Fibroblast of skin of right biceps (primary cell): ENCODE results near the gene SYCE1.
"Not testable (repeated sequence)": the region's sequence is repeated elsewhere in the genome, so short reads cannot be mapped to it uniquely, and the experiment has no call there.

ENCODE experiments used
- DNase-seq: peaks from one replicate; pipeline ENCODE4 v3.0.0-alpha.2; 2013

The SYCE1 gene, protein sequence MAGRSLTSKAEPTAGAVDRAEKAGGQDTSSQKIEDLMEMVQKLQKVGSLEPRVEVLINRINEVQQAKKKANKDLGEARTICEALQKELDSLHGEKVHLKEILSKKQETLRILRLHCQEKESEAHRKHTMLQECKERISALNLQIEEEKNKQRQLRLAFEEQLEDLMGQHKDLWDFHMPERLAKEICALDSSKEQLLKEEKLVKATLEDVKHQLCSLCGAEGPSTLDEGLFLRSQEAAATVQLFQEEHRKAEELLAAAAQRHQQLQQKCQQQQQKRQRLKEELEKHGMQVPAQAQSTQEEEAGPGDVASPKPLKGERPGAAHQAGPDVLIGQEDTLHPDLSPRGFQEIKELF

DNA sequence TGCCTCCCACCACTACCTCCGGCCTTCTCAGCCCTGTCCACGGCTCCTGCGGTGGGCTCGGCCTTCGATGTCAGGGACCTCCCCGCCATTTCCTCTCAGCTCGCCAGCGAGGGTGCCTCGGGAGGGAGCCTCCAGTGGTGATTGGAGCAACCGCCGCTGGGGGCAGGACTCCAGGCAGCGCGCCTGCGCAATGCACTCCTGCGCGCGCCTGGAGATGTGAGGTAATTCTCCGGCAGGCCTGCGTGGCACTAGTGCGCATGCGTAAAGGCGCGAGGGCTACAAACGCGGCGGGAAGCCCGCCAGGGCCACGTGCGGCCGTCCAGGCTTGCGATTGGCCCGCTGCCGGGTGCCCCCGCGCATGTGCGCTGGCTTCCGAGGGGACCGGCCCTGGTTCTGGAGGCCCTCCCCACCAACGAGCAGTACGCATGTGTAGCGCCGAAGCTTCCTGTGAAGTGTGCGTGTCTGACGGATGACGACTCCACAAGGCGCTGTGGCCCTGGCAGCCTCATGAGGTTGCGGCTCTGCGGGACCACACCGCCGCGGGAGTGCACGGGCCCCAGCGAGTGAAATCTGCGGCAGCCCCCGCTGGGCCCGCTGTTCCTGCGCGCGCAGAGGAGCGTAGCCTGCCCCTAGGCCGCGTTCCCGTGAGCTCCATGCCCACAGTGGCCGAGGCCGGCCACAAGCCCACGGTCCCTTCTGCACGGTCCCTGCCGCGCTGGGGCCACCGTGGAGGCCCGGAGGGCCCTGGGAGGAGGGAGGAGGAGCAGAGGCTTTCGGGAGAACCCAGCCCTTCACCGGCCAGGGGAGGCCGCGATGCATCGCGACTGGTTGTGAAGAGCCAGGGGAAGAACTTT, at the start of gene SYCE1:
TSS of gene SYCE1 (minus strand) at position 143 of the 854 bp plus-strand sequence. CDS start at position 89, 54 bp downstream.
- no peak for DNase-seq

DNA sequence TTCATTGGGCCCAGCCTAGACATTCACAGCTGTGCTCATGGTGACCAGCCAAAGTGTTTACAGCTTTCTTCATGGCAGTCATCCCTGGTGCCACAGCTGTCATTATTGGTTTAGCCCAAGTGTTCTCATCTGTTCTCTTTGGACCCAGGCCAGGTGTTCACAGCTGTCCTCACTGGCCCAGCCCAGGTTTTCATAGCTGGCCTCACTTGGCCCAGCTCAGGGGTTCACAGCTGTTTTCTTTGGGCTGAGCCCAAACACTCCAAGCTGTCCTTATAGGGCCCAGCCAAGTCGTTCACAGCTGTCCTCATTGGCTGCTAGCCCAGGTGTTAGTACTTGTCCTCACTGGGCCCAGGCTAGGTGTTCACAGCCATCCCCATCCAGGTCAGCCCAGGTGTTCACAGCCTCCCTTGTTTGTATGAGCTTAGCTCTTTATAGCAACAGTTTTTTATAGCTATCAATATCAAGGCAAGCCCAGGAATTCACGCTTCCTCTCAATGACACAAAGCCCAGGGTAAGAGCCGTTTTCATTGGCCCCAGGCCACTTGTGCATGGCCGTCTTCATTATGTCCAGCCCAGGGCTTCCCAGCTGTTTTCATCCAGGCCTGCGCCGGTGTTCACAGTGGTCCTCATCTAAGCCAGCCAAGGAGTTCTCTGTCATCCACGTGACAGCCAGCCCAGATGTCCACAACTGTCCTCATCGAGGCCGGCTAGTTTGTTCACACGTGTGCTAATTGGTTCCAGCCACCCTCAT, 49.6 kb upstream of the SYCE1 start:
- no peak for DNase-seq

DNA sequence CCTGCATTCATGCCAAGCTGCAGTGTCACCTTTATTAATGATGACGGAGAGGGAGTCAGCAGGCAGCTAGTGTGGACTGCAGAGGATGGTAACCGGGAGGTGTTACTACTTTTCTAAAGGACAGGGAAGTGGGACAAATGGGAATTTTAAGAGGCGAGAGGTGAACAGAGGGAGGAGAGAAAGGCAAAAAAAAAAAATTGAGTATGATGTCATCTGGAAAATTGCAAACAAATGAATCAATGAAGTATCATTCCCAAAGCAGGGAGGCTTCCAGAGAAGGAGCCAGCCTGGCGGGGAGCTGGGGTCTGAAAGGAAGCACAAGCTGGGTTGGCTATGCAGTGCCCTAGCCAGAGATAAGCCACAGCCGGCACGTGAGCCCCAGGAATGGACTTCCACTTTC, 48.3 kb upstream of the SYCE1 start:
- no peak for DNase-seq

DNA sequence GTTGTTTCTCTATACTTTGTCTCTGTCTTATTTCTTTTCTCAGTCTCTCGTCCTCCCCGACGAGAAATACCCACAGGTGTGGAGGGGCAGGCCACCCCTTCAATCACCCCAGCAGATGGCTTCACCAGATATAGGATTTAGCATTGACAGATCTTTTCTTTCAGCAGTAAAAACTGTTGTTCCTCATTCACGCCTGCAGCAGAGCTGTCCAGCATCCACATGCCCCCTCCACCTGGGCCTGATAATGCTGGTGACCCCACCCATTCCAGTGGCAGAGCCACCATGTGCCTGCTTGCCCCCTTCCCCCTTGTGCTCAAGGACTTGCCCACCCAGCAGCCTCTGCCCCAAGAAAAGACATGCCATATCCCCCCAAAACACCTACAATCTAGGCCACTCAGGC, 45.7 kb upstream of the SYCE1 start:
- DNase-seq = no peak

DNA sequence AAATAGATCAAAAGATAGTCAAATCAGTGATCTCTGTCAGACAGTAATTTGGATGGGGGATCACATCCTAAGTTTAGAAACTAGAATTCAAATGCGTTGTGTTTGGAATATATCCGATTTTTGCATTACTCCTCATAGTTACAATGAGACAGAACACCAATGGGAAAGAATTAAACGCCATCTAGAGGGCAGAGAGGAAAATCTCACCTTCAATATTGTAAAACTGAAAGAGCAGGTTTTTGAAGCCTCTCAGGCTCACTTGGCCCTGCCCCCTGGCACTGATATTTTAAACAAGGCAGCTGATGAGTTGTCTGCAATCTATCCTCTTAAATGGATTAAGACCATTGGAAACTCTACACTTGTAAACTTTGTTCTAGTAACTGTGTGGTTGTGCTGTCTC, 43.5 kb upstream of the SYCE1 start:
- DNase-seq = peak; percentile 6

DNA sequence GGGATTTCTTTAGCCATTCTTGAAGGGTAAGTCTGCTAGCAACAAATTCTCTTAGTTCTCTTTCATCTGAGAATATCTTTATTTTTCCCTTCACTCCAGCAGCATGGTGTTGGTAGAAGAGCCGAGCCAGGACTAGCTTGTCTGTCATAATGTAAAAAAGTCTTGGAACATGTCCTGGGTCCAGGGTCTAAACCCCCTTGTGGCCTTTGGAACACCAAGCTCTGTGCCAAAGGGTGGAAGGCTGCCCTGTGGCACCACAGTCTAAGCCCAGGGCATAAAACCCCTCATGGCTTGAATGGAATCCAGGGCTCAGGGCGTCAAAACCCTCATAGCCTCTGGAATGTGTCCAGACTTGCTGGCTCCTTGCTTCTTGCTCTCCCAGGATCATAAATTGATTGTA, 38.1 kb upstream of the SYCE1 start:
- not testable (repeated sequence) for DNase-seq

DNA sequence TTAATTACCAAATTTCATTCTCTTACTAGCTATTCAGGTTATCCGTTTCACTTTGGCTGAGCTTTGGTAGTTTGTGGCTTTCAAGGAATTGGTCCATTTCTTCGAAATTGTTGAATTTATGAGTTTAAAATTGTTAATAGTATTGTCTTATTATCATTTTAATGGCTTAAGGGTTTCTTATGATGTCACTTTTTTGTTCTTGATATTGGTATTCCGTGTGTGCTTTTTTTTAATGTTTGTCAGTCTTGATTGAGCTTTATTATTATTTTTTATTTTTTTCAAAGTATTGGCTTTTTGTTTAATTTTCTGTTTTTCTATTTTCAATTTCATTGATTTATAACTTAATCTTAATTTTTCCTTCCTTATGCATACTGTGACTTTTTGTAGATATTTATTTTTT, 35.3 kb upstream of the SYCE1 start:
- no peak for DNase-seq

DNA sequence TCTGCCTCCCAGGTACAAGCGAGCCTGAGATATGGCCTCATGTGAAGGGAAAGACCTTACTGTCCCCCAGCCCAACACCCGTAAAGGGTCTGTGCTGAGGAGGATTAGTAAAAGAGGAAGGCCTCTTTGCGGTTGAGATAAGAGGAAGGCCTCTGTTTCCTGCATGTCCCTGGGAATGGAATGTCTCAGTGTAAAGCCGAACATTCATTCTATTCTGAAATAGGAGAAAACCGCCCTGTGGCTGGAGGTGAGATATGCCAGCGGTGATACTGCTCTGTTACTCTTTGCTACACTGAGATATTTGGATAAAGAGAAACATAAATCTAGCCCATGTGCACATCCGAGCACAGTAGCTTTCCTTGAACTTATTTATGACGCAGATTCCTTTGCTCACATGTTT, 34.5 kb upstream of the SYCE1 start:
- not testable (repeated sequence) for DNase-seq

DNA sequence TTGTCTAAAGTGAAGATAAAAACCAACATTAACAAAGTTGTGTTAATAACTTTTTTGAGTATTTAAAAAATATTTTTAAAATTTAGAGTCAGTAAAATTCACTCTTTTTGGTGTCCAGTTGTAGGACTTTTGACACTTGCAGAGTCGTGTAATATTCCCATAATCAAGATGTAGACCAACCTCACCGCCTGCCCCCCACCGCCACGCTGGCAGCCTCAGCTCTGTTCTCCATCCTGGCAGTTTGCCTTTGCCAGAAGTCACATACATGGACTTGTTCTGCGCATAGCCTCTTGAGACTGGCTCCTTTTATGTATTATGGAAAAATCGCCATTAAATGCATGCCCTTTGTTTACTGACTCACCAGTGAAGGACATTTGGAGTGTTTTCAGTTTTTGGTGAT, 27.3 kb upstream of the SYCE1 start:
- no peak for DNase-seq

DNA sequence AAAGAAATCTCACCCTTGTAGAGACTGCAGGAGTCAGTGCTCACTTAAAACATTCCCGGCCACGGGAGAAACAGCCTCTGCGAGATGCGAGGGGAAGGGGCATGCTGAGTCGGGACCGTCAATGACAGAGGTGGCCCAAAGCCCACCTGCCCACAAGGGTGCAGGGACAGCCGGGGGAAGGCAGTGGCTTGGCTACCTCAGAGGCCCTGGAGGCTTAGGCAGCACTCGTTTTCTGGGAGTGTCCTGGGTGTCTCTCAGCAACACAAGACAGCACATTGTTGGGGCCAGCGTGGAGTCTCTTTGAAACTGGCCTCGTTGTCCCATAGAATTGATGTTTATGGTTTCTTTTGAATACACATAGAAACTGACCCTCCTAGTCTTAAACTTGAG, 25.6 kb upstream of the SYCE1 start:
- DNase-seq = no peak

DNA sequence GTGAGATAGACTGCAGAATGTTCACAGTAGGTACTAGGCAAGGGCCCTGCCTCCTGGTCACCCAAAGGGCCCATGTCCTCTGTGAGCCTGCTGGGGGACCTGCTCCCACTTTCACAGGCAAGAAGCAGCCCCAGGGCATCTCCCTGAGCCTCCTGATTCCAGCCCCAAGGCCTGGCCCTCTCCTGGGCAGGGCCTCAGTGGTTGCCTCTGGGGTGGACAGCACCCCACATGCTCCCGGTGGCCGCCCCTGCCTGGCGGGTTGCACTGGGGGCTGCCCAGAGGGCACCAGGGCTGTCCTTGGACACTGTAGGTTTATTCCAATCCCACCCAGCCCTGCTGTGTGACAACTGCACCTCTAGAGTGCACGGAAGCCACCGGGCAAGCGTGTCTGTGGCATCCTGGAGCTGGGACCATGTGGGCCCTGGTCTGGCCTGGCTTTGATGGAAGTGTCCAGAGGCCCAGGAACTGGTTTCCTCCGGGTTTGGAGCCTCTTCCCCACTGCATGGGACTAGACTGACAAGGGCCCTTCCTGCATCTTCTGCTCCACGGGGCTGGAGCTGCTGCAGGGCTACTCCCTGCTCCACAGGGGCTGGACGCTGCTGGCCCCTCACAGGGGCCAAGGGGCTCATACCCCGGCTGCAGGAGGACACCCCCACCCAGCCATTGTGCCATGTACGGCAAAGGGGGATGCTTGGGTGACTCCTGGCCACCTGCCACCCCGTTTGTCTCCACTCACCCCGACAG, 25.0 kb upstream of the SYCE1 start:
- DNase-seq = no peak

DNA sequence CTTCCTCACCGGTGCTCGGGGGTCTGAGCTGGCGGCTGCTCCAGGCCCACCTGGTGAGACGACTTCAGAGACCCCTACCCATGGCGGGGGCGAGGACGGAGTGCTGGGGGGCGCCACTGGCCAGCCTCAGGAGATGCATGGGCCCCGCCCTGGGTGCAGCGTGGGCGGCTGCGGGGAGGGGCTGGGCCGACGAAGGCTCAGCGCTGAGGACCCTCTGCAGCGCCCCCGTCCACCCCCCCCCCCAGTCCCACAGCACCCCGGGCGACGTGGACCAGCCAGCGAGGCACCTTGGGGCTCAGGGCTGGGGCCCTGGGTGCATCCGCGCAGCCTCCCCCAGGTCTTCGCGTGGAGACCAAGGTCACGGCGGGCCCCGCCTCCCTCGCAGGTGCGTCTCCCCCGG, 11.7 kb upstream of the SYCE1 start:
- DNase-seq = not testable (repeated sequence)

DNA sequence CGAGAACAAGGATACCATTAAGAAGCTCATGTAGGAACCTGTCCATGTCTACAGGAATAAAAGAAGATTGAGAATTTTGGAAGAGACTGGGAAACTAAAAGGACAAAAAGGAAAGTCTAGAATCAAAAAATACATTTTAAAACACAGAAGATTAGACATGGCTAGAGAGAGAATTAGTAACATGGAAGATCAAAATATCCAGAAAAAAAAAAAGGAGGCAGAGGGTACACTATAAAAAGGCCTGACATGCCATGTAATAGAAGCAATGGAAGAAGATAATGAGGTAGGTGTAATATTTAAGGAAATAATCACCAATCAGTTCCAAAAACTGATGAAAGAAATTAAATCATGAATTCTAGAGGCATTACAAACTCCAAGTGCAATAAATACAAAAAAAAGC, 8.1 kb upstream of the SYCE1 start:
- DNase-seq = not testable (repeated sequence)

DNA sequence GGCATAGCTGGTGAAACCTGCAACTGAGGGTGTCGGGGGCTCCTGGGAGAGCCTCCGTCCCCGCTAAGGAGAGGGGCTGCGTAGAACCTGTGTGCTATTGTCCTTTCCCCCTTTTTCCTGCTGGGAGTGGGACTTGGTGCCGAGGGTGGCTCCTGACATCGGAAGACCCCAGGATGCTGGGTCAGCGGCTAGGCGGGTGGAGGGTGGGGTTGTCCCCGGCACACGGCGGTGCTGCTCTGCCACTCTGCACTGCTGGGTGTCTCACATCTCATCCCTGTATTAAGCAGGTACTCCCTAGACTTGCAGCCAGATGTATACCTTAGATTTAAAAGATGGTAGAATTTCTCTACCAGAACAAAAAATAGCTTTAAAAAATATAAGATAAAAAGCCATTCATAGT, 6.7 kb upstream of the SYCE1 start:
- not testable (repeated sequence) for DNase-seq

DNA sequence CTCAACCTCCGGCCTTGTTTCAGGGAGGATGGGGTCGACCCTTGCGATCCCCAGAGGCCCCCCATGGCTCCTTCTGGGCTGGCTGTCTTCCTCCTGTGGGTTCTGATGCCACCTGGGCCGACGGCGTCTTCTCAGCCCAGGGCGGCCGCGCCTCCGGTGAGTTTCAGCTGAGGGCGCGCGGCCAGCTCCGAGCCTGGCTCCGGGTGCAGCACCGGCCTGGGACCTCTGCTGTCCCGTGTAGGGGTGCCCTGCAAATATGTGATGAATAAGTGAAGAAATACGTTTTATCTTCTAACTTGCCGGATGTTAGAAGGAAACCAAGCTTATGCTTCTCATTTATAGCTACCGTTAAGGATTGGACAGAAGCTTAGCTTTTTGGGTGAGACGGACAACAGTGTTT, 4.4 kb upstream of the SYCE1 start:
- DNase-seq = not testable (repeated sequence)

DNA sequence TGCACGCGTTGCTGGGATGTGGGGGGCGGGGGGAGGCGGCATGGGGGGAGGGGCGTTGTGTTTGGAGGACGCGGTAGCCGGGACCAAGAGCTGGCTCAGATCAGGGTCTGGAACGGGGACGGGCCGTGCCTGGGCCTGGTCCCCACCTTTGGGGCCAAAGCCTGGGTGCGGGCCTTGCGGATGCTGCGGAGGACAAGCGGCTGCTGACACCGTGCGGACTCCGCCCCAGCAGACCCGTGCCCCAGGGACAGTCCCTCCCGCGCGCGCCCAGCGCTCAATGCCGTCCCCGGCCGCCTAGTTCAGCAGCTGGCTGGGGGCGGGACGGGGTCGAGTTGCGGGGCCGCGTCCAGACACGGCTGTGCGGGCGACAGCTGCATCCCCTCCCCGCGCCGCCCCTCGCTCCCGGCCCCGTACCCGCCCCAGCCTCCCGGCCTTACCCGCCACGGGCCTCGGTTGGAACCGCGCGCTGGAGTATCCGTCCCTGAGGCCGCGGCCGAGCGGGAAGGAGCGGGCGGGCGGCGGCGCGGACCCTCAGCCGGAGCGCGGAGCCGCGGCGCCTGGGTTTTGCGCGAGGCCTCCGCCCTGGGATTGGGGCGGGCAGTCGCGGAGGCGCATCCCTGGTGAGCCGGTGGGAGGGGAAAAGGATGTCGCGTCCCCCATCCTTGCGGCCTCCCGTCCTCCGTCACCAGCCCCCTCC, 3.6 kb upstream of the SYCE1 start:
- DNase-seq = not testable (repeated sequence)

DNA sequence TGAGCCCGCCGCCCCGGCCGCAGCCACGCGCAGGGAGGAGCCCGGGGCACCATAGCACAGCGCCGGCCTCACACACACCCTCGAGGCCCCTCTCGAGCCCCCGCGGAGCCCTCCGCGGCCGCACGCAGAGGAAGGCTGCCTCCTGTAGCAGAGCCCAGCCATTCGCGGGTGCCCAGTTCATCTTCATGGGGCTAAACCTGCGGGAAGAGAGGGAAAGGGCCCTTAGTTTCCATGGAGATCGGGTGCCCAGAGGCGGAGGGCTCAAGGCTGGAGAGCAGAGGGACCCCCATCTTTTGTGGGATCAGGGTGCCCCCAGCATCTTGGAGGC, 2.9 kb upstream of the SYCE1 start:
- DNase-seq = no peak

DNA sequence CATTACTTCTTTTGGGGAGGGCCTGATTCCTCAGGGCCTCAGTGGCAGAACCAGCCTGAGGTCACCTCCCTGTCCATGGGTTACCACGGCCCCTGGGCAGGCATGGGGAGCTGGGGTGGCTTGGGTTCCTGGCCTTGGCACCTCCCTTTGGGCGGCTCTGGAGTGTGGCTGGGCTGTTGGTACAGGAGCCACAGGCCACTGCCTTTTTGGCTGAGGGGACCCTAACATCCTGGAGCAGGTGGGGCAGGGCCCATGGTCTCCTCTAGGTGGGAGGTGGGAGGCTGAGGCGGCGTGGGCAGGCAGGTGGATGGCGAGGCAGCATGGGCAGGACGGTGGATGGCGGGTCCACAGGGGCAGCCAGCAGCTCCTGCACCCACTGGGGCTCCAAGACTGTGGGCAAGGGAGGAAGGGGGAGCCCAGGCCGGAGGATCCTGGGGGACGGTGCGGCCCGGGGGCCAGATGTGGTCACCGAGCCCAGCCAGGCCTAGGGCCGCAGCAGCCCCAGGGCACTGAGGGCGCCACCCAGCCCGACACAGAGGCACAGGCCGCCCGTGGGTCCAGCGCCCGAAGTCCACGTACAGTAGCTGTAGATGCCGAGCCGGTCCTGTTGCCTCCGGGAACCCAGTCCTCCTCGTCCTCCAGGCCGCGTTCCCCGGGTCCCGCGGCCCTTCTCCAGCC, 2.4 kb upstream of the SYCE1 start:
- no peak for DNase-seq

DNA sequence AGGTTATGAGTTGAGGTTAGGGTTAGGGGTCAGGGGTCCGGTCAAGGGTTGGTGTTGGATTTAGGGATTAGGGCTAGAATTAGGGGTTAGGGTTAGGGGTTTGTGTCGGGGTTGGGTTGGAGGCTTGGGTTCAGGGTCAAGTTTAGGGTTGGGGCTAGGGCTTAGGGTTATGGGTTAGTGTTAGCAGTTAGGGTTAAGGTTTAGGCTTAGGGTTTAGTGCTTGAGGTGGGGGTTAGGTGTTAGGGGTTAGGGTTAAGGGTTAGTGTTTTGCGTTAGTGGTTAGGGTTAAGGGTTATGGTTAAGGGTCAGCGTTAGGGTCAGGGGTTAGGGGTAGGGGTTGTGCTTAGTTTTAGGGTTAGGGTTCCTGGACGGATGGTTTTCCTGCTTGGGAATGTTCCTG, 1.7 kb upstream of the SYCE1 start:
- DNase-seq = no peak

DNA sequence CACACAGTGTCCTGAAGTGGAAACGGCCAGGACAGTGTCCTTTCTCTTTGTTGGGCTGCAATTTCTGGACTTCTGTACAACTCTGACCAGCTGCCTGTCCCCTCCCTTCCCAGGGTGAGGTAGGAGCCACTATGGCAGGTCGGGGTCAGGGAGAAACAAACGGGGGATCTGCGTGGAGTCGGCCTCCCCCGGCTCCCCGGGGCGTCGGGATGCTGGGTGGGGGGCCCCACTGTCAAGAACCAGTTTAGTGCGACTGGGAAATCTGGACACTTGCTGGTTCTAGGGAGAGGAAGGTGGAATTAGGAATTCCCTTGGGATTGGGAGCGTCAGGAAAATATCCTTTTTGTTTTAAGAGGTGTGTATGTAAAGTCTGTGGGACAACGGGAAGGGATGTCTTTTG, 567 bp downstream of the SYCE1 start:
- DNase-seq = no peak

DNA sequence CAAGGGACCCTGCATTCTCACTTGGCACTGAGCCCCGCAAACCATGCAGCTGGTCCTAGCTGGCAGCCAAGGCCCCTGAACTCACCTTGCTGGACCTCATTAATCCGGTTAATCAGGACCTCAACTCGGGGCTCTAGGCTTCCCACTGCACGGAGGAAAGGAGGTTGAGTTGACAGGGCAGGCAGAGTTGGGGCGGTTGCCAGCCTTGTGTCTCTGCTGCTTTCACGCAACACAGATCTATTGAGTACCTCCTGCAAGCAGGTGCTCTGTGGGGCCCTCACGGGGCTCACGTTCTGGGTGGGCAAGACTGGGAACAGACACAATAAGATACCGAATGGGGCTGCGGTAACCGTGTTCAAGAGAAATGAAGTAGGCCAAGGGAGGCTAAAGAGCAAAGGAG, 6.2 kb downstream of the SYCE1 start:
- no peak for DNase-seq

DNA sequence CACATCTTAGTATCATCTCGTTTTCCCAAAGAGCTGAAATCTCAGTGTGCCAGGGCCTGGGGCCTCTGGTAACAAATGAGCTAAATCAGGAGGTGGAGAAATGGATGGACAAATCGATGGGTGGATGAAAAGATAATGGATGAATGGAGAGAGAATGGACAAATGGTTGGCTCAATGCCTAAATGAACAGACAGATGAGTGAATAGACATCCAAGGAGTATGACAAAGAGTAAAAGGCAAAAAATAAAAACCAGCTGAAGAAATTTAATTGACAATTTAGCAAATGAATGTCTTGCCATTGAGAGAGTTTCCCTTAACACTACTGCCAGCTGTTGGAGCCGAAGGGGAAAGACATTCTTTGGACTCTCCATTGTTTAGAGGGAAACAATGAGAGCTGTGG, 8.0 kb downstream of the SYCE1 start:
- DNase-seq = no peak
